MCF 10A (cell line): ENCODE measurements around the gene TTC16. TPM values are rescaled to one million over a fixed set of nuclear protein-coding genes. Genes with fewer than 3 reads are reported as not detected.

ENCODE experiments used
- BruUV-seq: library from RNA; stranded (reverse); fragments of 400-500 nt; replicated peaks from 2 replicates; lab custom pipeline; 2021; lab: Mats Ljungman, UMichigan
- CTCF ChIA-PET: fragments of 300-600 bp; sonication (Branson Sonifier 250); formaldehyde crosslinking; extraction: SDS; loops from one replicate; lab custom pipeline; 2021; ENCODE audit warnings: antibody characterized with exemption, inconsistent platforms; lab: Yijun Ruan, JAX
- POLR2A ChIA-PET: fragments of 300-600, 350-650 bp; sonication (Branson Sonifier 250); formaldehyde crosslinking; extraction: SDS; loops from one replicate; lab custom pipeline; 2020; ENCODE audit warnings: antibody characterized with exemption, inconsistent platforms; lab: Yijun Ruan, JAX
- DNase-seq: peaks from one replicate; pipeline ENCODE4 v3.0.0-alpha.2; 2018; ENCODE audit not compliant: unreplicated experiment
- H3K27ac Mint-ChIP-seq: one replicate; pipeline ENCODE4 v1.8.0; 2022; ENCODE audit warnings: mild to moderate bottlenecking, low read depth, mixed read lengths; ENCODE audit not compliant: unreplicated experiment
- H3K27me3 Mint-ChIP-seq: one replicate; pipeline ENCODE4 v1.8.0; 2022; ENCODE audit warnings: mixed read lengths; ENCODE audit not compliant: insufficient read depth, unreplicated experiment
- H3K36me3 Mint-ChIP-seq: one replicate; pipeline ENCODE4 v1.8.0; 2022; ENCODE audit warnings: mild to moderate bottlenecking, moderate library complexity, mixed read lengths; ENCODE audit not compliant: insufficient read depth, unreplicated experiment
- H3K4me1 Mint-ChIP-seq: one replicate; pipeline ENCODE4 v1.8.0; 2022; ENCODE audit warnings: mixed read lengths; ENCODE audit not compliant: insufficient read depth, unreplicated experiment
- H3K4me3 Mint-ChIP-seq: one replicate; pipeline ENCODE4 v1.8.0; 2022; ENCODE audit warnings: mild to moderate bottlenecking, moderate library complexity, mixed read lengths; ENCODE audit not compliant: unreplicated experiment
- H3K9me3 Mint-ChIP-seq: one replicate; pipeline ENCODE4 v1.8.0; 2022; ENCODE audit warnings: mixed read lengths; ENCODE audit not compliant: unreplicated experiment
- intact Hi-C: fragments of 100-400 bp; cut with micrococcal nuclease; formaldehyde crosslinking; loops from 2 replicates; pipeline ENCODE4 v1.14.1; 2022
- total RNA-seq: library from RNA; stranded (reverse); gene quantifications from 2 replicates; pipeline ENCODE4 v1.2.3, GENCODE V29; 2022
- TF ChIP-seq, protein P1 (sequence below): fragments of 200-600 bp; IDR thresholded peaks from one replicate; pipeline ENCODE4 v1.8.0; 2022; ENCODE audit warnings: antibody characterized with exemption, mild to moderate bottlenecking; ENCODE audit not compliant: unreplicated experiment

TTC16 gene
- total RNA-seq, 1 experiment from 2014 or later: 0.19 TPM

DNA sequence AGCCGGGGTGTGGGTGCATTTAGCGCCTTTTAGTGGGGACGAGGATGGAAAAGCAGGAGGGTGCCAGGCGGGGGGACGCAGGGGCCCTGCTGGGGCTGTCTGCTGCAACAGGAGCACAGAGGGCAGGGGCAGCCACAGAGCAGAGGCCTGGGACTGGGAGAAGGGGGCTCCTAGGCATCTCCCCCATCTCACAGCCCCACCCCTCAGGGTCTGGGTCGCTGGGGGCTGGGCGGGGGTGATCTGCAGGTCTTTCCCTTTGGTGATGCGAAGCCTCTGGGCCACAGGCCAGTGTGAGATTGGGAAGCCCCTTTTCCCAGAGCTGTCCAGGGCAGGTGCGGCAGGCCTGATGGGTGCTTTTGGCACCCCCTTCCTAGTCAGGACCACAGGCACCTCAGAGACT is 14.4 kb downstream of the TTC16 start:
- Mint-ChIP-seq H3K9me3 (no peaks in the 10 kb centered on the region), H3K4me1 (no peaks in the 10 kb centered on the region), H3K36me3 (peaks cover 6% of the 10 kb centered on the region), H3K27ac (no peak overlapping the region), H3K27me3 (no peaks in the 10 kb centered on the region), H3K4me3 (no peak overlapping the region)
- CTCF ChIA-PET: no interaction called here
- DNase-seq: no peak
- intact Hi-C loops: loop anchor here (5.0 kb wide), 1 partner anchor 228 kb away; no protein-coding TSS in a partner anchor
- TF ChIP-seq, protein P1, sequence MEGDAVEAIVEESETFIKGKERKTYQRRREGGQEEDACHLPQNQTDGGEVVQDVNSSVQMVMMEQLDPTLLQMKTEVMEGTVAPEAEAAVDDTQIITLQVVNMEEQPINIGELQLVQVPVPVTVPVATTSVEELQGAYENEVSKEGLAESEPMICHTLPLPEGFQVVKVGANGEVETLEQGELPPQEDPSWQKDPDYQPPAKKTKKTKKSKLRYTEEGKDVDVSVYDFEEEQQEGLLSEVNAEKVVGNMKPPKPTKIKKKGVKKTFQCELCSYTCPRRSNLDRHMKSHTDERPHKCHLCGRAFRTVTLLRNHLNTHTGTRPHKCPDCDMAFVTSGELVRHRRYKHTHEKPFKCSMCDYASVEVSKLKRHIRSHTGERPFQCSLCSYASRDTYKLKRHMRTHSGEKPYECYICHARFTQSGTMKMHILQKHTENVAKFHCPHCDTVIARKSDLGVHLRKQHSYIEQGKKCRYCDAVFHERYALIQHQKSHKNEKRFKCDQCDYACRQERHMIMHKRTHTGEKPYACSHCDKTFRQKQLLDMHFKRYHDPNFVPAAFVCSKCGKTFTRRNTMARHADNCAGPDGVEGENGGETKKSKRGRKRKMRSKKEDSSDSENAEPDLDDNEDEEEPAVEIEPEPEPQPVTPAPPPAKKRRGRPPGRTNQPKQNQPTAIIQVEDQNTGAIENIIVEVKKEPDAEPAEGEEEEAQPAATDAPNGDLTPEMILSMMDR: no peak
- no TSS peak for BruUV-seq
- POLR2A ChIA-PET: no interaction called here

DNA sequence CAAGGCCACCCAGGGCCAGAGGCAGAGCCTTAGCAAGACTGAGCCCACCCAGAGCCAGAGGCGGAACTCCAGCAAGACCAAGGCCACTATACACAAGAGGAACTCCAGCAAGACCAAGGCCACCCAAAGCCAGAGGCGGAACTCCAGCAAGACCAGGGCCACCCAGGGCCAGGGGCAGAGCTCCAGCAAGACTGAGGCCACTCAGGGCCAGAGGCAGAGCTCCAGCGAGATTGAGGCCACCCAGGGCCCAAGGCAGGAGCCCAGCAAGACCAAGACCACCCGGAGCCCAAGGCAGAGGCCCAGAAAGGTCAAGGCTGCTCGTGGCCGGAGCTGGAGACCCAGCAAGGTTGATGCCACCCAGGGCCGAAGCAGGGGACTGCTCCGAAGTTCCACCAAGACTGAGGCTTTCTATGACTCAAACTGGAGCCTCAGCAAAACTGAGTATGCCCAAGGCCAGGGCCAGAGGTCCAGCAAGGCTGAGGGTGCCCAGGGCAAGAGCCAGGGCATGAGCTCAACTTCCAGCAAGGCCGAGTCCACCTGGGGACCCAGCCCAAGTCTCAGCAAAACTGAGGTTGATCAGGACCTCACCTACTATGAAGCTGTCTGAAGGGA is 15.0 kb downstream of the TTC16 start:
- CTCF ChIA-PET: interaction anchor here (0.8 to 1.0 kb wide), 2 partner anchors 42 to 141 kb away, joined by 4 read pairs; no protein-coding TSS in a partner anchor
- no TSS peak for BruUV-seq
- H3K4me3 Mint-ChIP-seq: no peak overlapping the region
- no peaks in the 10 kb centered on the region for H3K9me3 Mint-ChIP-seq
- peaks cover 6% of the 10 kb centered on the region for H3K36me3 Mint-ChIP-seq
- DNase-seq: no peak
- intact Hi-C loops: loop anchor here (5.0 kb wide), 1 partner anchor 229 kb away; no protein-coding TSS in a partner anchor
- H3K4me1 Mint-ChIP-seq: no peaks in the 10 kb centered on the region
- TF ChIP-seq, protein P1: no peak
- H3K27ac Mint-ChIP-seq: no peak overlapping the region
- H3K27me3 Mint-ChIP-seq: no peaks in the 10 kb centered on the region
- POLR2A ChIA-PET: no interaction called here

DNA sequence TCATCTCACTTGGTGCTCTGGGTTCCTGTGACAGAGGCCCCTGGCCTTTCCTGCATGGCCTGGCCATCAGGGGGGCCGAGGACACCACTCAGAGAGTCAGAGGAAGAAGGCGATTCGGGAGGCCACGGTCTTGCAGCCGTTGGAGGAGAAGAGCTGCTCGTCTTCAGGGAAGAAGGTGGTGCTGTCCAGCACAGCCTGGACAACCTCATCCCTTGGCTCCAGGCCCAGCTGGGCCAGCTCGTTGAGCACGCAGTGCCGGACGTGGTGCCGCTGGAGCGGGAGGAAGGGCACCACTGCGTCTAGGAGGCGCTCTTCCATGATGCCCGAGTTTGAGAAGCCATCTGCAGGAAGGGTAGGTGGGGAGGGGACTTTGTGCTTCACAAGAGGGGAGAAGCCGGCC is 16.1 kb downstream of the TTC16 start:
- Mint-ChIP-seq H3K27ac (no peak overlapping the region), H3K4me1 (no peaks in the 10 kb centered on the region), H3K36me3 (peaks cover 6% of the 10 kb centered on the region), H3K27me3 (no peaks in the 10 kb centered on the region), H3K9me3 (no peaks in the 10 kb centered on the region), H3K4me3 (no peak overlapping the region)
- CTCF ChIA-PET: interaction anchor here (0.8 kb wide), 1 partner anchor 142 kb away, joined by 4 read pairs; no protein-coding TSS in a partner anchor
- BruUV-seq: no TSS peak
- TF ChIP-seq, protein P1: no peak
- intact Hi-C loops: loop anchor here (5.0 kb wide), 1 partner anchor 230 kb away; no protein-coding TSS in a partner anchor
- POLR2A ChIA-PET: no interaction called here
- no peak for DNase-seq

DNA sequence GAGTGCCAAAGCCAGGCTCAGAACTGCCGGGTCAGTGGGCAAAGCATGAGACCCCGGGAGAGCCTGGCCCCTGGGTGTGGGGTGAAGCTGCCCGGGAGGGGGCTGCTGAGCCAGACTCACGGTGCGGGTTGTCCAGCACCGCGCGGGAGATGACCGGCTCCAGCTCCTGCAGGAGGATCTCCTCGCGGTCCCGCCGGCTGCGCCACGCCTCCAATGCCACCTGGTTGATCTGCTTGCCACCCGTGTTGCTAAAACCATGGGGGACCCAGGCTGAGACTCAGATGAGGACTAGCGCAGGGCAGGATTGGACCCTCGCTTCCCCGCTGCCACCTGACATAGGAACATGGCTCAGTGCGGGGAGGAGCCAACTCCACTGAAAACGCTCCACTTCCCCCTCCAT is 16.6 kb downstream of the TTC16 start:
- TF ChIP-seq, protein P1: no peak
- Mint-ChIP-seq H3K27ac (no peak overlapping the region), H3K36me3 (peaks cover 6% of the 10 kb centered on the region), H3K27me3 (no peaks in the 10 kb centered on the region), H3K4me3 (no peak overlapping the region), H3K9me3 (no peaks in the 10 kb centered on the region), H3K4me1 (no peaks in the 10 kb centered on the region)
- ChIA-PET POLR2A (interaction anchor here (0.8 kb wide), 1 partner anchor 142 kb away, joined by 3 read pairs; no protein-coding TSS in a partner anchor), CTCF (interaction anchor here (0.7 to 4.2 kb wide), 2 partner anchors 9 to 142 kb away, joined by 3 to 53 read pairs; no protein-coding TSS in a partner anchor)
- BruUV-seq: no TSS peak
- intact Hi-C loops: loop anchor here (5.0 kb wide), 1 partner anchor 230 kb away; no protein-coding TSS in a partner anchor
- no peak for DNase-seq
